Measurements from ENCODE around the gene APOD. TPM values are rescaled to one million over a fixed set of nuclear protein-coding genes. Genes with fewer than 3 reads are reported as not detected.

Gene APOD
- total RNA-seq, 1 donor from 2014 or later: 0.35 TPM

DNA sequence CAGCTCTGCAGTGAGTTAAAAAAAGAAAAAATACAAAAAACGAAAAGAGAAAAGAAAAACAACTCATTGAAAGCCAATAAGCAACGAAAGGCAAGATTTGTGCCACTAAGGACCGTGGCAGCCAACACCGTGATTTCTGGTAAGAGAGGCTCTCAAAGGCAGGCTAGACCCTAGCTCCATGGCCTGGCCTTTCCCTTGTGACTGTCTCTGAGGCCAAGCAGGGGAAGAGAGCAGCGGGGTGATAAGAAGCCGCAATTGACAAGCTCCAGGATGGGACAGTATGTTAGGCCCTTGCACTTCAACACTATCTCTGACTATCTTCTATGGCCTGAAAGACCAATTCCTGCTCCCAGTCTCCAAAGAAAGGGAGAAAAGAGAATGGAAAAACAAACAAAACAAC, 12.4 kb downstream of the APOD start:
- ATAC-seq (ENCODE audit: low read depth) (no peak), DNase-seq (no peak)
- no peaks in the 10 kb centered on the region for H3K36me3 Mint-ChIP-seq (ENCODE audit: low read depth)
- H3K4me1 Mint-ChIP-seq: peaks cover 25% of the 10 kb centered on the region
- CTCF ChIA-PET: interaction anchor here (1.5 kb wide), 1 partner anchor 285 kb away, joined by 3 read pairs; no protein-coding TSS in a partner anchor
- no peaks in the 10 kb centered on the region for H3K9me3 Mint-ChIP-seq
- peaks cover 5% of the 10 kb centered on the region for H3K27me3 Mint-ChIP-seq
- POLR2A ChIA-PET: interaction anchor here (0.5 kb wide), 1 partner anchor 1089 kb away, joined by 5 read pairs; no protein-coding TSS in a partner anchor
- no peak overlapping the region for H3K4me3 Mint-ChIP-seq
- intact Hi-C loops (cut with micrococcal nuclease): no loop called here
- no peak overlapping the region for H3K27ac Mint-ChIP-seq
- TF ChIP-seq, protein P1, sequence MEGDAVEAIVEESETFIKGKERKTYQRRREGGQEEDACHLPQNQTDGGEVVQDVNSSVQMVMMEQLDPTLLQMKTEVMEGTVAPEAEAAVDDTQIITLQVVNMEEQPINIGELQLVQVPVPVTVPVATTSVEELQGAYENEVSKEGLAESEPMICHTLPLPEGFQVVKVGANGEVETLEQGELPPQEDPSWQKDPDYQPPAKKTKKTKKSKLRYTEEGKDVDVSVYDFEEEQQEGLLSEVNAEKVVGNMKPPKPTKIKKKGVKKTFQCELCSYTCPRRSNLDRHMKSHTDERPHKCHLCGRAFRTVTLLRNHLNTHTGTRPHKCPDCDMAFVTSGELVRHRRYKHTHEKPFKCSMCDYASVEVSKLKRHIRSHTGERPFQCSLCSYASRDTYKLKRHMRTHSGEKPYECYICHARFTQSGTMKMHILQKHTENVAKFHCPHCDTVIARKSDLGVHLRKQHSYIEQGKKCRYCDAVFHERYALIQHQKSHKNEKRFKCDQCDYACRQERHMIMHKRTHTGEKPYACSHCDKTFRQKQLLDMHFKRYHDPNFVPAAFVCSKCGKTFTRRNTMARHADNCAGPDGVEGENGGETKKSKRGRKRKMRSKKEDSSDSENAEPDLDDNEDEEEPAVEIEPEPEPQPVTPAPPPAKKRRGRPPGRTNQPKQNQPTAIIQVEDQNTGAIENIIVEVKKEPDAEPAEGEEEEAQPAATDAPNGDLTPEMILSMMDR (IDR thresholded peaks at IDR 0.05): no peak

- Mint-ChIP-seq H3K27me3 (peaks cover 5% of the 10 kb centered on the region), H3K36me3 (ENCODE audit: low read depth) (no peaks in the 10 kb centered on the region), H3K9me3 (no peaks in the 10 kb centered on the region), H3K4me1 (peaks cover 25% of the 10 kb centered on the region), H3K27ac (no peak overlapping the region), H3K4me3 (no peak overlapping the region)
- DNase-seq: no peak
- ATAC-seq (ENCODE audit: low read depth): no peak
- intact Hi-C loops (cut with micrococcal nuclease): no loop called here
- TF ChIP-seq, protein P1 (IDR thresholded peaks at IDR 0.05): no peak
- ChIA-PET POLR2A (interaction anchor here (0.5 kb wide), 1 partner anchor 1088 kb away, joined by 5 read pairs; no protein-coding TSS in a partner anchor), CTCF (interaction anchor here (1.5 kb wide), 1 partner anchor 285 kb away, joined by 3 read pairs; no protein-coding TSS in a partner anchor)
These were observed 12.8 kb downstream of the APOD start for GRCh38 chr3:195570912-195571311.

- Mint-ChIP-seq H3K4me3 (no peak overlapping the region), H3K36me3 (ENCODE audit: low read depth) (no peaks in the 10 kb centered on the region), H3K27me3 (peaks cover 5% of the 10 kb centered on the region), H3K4me1 (peaks cover 25% of the 10 kb centered on the region), H3K27ac (no peak overlapping the region), H3K9me3 (no peaks in the 10 kb centered on the region)
- TF ChIP-seq, protein P1 (IDR thresholded peaks at IDR 0.05): no peak
- POLR2A ChIA-PET: no interaction called here
- no peak for ATAC-seq (ENCODE audit: low read depth)
- CTCF ChIA-PET: interaction anchor here (1.5 kb wide), 1 partner anchor 286 kb away, joined by 3 read pairs; no protein-coding TSS in a partner anchor
- intact Hi-C loops (cut with micrococcal nuclease): no loop called here
- DNase-seq: no peak
These were observed 13.4 kb downstream of the APOD start for GRCh38 chr3:195570344-195570743.

- TF ChIP-seq, protein P1 (IDR thresholded peaks at IDR 0.05): no peak
- CTCF ChIA-PET: no interaction called here
- Mint-ChIP-seq H3K4me3 (no peak overlapping the region), H3K27ac (no peak overlapping the region), H3K4me1 (peaks cover 25% of the 10 kb centered on the region), H3K27me3 (peaks cover 5% of the 10 kb centered on the region), H3K9me3 (no peaks in the 10 kb centered on the region), H3K36me3 (ENCODE audit: low read depth) (no peaks in the 10 kb centered on the region)
- POLR2A ChIA-PET: no interaction called here
- DNase-seq: no peak
- ATAC-seq (ENCODE audit: low read depth): peak; percentile 57
- intact Hi-C loops (cut with micrococcal nuclease): no loop called here
These were observed 15.1 kb downstream of the APOD start for GRCh38 chr3:195568630-195569029.

GRCh38 chr3:195566797-195567196, 16.9 kb downstream of the APOD start:
- POLR2A ChIA-PET: no interaction called here
- DNase-seq (no peak), ATAC-seq (ENCODE audit: low read depth) (no peak)
- Mint-ChIP-seq H3K27me3 (peaks cover 5% of the 10 kb centered on the region), H3K4me3 (no peak overlapping the region), H3K27ac (no peak overlapping the region), H3K9me3 (no peaks in the 10 kb centered on the region), H3K36me3 (ENCODE audit: low read depth) (no peaks in the 10 kb centered on the region), H3K4me1 (peaks cover 25% of the 10 kb centered on the region)
- CTCF ChIA-PET: no interaction called here
- TF ChIP-seq, protein P1 (IDR thresholded peaks at IDR 0.05): no peak
- intact Hi-C loops (cut with micrococcal nuclease): no loop called here

Data from activated B cell treated with CpG ODN at 0.5 μM for 24 hours (primary cell).